Measurements from ENCODE around the gene CA9. TPM values are rescaled to one million over a fixed set of nuclear protein-coding genes. Genes with fewer than 3 reads are reported as not detected.

CA9 gene
- total and polyA plus RNA-seq, 9 of the 15 experiments (the other 6 are each of a cell fraction or from before 2014, with no cell fraction given), result 0.15 to 10.6 (median 0.60) TPM; not detected in 4

DNA sequence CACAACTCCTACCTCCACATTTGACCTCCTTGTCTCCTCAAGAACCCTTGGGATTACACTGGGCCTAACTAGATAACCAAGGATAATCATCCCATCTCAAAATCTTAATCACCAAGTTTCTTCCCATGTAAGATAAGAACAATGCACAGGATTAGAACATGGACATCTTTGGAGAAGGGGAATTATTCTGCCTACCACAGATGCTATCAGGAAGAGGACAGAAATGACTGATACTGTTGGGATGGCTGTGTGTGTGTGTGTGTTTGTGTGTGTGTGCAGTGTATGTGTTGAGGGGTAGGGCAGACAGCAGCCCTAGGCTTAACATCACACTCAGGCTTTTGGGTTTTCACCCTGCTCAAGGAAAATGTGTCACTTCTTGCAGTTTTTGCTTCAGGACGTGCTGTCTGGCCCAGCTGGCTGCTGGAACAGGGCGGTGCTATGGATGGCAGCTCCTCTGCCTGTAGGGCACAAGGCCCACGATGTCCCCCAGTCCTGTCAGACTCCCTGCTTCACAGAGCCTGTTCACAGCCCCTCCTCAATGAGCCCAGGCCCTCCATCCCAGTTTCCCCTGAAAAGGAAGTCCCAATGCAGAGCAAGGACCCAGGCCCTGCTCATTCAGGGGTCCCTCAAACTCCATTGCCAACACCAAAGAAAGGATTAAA is 7.7 kb downstream of the CA9 start (continued):
- TF ChIP-seq POLR3A (IDR thresholded peaks at IDR 0.05; ENCODE audit: borderline replicate concordance, extremely low read depth, insufficient read depth, insufficient read length), result no peak
- TF ChIP-seq, protein P1, sequence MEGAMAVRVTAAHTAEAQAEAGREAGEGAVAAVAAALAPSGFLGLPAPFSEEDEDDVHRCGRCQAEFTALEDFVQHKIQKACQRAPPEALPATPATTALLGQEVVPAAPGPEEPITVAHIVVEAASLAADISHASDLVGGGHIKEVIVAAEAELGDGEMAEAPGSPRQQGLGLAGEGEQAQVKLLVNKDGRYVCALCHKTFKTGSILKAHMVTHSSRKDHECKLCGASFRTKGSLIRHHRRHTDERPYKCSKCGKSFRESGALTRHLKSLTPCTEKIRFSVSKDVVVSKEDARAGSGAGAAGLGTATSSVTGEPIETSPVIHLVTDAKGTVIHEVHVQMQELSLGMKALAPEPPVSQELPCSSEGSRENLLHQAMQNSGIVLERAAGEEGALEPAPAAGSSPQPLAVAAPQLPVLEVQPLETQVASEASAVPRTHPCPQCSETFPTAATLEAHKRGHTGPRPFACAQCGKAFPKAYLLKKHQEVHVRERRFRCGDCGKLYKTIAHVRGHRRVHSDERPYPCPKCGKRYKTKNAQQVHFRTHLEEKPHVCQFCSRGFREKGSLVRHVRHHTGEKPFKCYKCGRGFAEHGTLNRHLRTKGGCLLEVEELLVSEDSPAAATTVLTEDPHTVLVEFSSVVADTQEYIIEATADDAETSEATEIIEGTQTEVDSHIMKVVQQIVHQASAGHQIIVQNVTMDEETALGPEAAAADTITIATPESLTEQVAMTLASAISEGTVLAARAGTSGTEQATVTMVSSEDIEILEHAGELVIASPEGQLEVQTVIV (CRISPR knock-in tag; IDR thresholded peaks at IDR 0.05; ENCODE audit: borderline replicate concordance), result no peak
- TF ChIP-seq, protein P2, sequence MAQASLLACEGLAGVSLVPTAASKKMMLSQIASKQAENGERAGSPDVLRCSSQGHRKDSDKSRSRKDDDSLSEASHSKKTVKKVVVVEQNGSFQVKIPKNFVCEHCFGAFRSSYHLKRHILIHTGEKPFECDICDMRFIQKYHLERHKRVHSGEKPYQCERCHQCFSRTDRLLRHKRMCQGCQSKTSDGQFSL (CRISPR knock-in tag; IDR thresholded peaks at IDR 0.05), result no peak
- TF ChIP-seq, protein P2 (tag; IDR thresholded peaks at IDR 0.05), result no peak

DNA sequence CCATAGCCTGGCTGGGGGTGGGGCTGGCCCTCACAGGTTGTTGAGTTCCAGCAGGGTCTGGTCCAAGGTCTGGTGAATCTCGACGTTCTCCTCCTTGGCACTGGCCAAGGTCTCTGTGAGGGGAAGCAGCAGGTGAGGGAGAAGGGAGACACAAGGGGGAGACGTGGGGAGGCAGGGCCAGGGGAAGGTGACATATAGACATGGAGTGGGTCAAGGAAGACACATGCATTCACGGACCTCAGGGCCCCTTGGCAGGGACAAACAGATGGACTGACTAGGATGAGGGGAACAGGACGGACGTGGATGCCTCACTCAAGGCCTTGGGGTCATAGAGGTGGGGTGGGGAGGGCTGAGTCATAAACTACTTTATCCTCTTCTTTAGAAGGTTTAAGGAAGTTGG is 8.3 kb downstream of the CA9 start:
- 46% methylated on average over 4 of the region's 6 CpGs for WGBS (ENCODE audit: insufficient coverage, low coverage, missing lambda C conversion rate)
- no peaks in the 10 kb centered on the region for H3K27me3 ChIP-seq (ENCODE audit: control insufficient read depth in 2 of 2, insufficient read depth in 2 of 2, low read length in 2 of 2)
- no peaks in the 10 kb centered on the region for H3K9me1 ChIP-seq (ENCODE audit: control insufficient read depth, insufficient read depth, low read length)
- H4K20me1 ChIP-seq (replicated peaks; ENCODE audit: control insufficient read depth, insufficient read depth, low read length), result no peaks in the 10 kb centered on the region
- ChIA-PET CTCF (ENCODE audit: low intra/inter-chr PET ratio) (no interaction called here), POLR2A (no interaction called here)
- H3K4me2 ChIP-seq (ENCODE audit: insufficient read depth, low read length), result no peak overlapping the region
- H3K9me3 ChIP-seq (replicated peaks; ENCODE audit: control insufficient read depth, insufficient read depth, low read depth, low read length), result no peaks in the 10 kb centered on the region
- H3K9ac ChIP-seq (ENCODE audit: insufficient read depth in 1 of 2, low read depth in 2 of 2, low read length in 2 of 2), result no peak overlapping the region
- BruUV-seq (replicated peaks), result no TSS peak
- H2AFZ ChIP-seq (ENCODE audit: low read depth, low read length), result no peak overlapping the region
- peaks cover 7% of the 10 kb centered on the region; the same call in 2 of the 3 replicates for H3K36me3 ChIP-seq (ENCODE audit: control insufficient read depth, insufficient read depth, low read length)
- ATAC-seq, result no peak
- in situ Hi-C loops (cut with MboI), result no loop called here
- FAIRE-seq, result no peak
- H3K79me2 ChIP-seq (ENCODE audit: control insufficient read depth, insufficient read depth, low read length), result no peaks in the 10 kb centered on the region
- H3K27ac ChIP-seq (ENCODE audit: extremely low read depth, low read depth, low read length), result no peak overlapping the region
- DNase-seq (ENCODE audit: extremely low read depth in 1 of 4, low spot score in 3 of 4), result no peak
- peaks cover 0 to 4% of the 10 kb centered on the region in 2 experiments; a peak in 3 of 5 replicates for H3K4me1 ChIP-seq (replicated peaks in 1 of 2; ENCODE audit: control insufficient read depth in 2 of 2, insufficient read depth in 2 of 2, low read length in 2 of 2)
- no peak overlapping the region for H3K4me3 ChIP-seq
- intact Hi-C loops (cut with micrococcal nuclease), result no loop called here
- TF ChIP-seq BACH1 (tag; IDR thresholded peaks at IDR 0.05) (no peak), C11orf30 (IDR thresholded peaks at IDR 0.05; ENCODE audit: low read depth) (no peak), POLR3A (IDR thresholded peaks at IDR 0.05; ENCODE audit: borderline replicate concordance, extremely low read depth, insufficient read depth, insufficient read length) (no peak), GATA2 (CRISPR knock-in tag; IDR thresholded peaks at IDR 0.05) (no peak), SETDB1 (IDR thresholded peaks at IDR 0.05; ENCODE audit: low read length) (no peak), ZNF184 (CRISPR knock-in tag; IDR thresholded peaks at IDR 0.05) (no peak), ZSCAN32 (CRISPR knock-in tag; IDR thresholded peaks at IDR 0.05) (no peak), CREM (IDR thresholded peaks at IDR 0.05; ENCODE audit: low read depth) (no peak), SIX5 (IDR thresholded peaks at IDR 0.05; ENCODE audit: borderline replicate concordance in 1 of 2, insufficient read depth in 1 of 2, low read depth in 1 of 2, low read length in 2 of 2) (no peak), KAT7 (CRISPR knock-in tag; IDR thresholded peaks at IDR 0.05; ENCODE audit: borderline replicate concordance) (no peak)
- TF ChIP-seq, protein P3, sequence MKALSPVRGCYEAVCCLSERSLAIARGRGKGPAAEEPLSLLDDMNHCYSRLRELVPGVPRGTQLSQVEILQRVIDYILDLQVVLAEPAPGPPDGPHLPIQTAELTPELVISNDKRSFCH (CRISPR knock-in tag; IDR thresholded peaks at IDR 0.05), result no peak
- TF ChIP-seq, protein P3 (tag; IDR thresholded peaks at IDR 0.05), result no peak
- TF ChIP-seq, protein P4, sequence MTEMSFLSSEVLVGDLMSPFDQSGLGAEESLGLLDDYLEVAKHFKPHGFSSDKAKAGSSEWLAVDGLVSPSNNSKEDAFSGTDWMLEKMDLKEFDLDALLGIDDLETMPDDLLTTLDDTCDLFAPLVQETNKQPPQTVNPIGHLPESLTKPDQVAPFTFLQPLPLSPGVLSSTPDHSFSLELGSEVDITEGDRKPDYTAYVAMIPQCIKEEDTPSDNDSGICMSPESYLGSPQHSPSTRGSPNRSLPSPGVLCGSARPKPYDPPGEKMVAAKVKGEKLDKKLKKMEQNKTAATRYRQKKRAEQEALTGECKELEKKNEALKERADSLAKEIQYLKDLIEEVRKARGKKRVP (CRISPR knock-in tag; IDR thresholded peaks at IDR 0.05), result no peak

Measured in K562 (cell line).